AG09319 (cell line): ENCODE results near the gene HLA-DMA.

ENCODE experiments used
- DNase-seq: peaks from one replicate; pipeline ENCODE4 v3.0.0-alpha.2; 2010; ENCODE audit warnings: low read depth; ENCODE audit errors: extremely low read depth
- CTCF ChIP-seq: IDR thresholded peaks from 2 replicates; pipeline ENCODE4 v1.5.1; 2011; ENCODE audit warnings: low read depth, mild to moderate bottlenecking, inconsistent platforms, low read length, moderate library complexity

The HLA-DMA gene

GRCh38 chr6:32984622-32985389, 31.9 kb upstream of the HLA-DMA start:
- peak; percentile 86 for TF ChIP-seq CTCF
- peak; percentile 65 for DNase-seq

- no peak for TF ChIP-seq CTCF
- DNase-seq: no peak
Measured at GRCh38 chr6:32983964-32984621, 31.2 kb upstream of the HLA-DMA start.

- no peak for DNase-seq
- no peak for TF ChIP-seq CTCF
Measured at GRCh38 chr6:32983493-32983848, 30.6 kb upstream of the HLA-DMA start.

- no peak for TF ChIP-seq CTCF
- no peak for DNase-seq
Measured at GRCh38 chr6:32982702-32983492, 30.0 kb upstream of the HLA-DMA start.

- no peak for TF ChIP-seq CTCF
- no peak for DNase-seq
Measured at GRCh38 chr6:32982084-32982701, 29.3 kb upstream of the HLA-DMA start.

- no peak for DNase-seq
- TF ChIP-seq CTCF: no peak
Measured at GRCh38 chr6:32980488-32981038, 27.7 kb upstream of the HLA-DMA start.
